GM19455 (cell line): ENCODE results near the gene C18orf63.
"Not testable (repeated sequence)": the region's sequence is repeated elsewhere in the genome, so short reads cannot be mapped to it uniquely, and the experiment has no call there.

Source experiments
- ATAC-seq: cut with Tn5 transposase; IDR thresholded peaks from one replicate; pipeline ENCODE4 v1.9.1; 2021; ENCODE audit not compliant: unreplicated experiment

The C18orf63 gene

GRCh38 chr18:74315464-74316256 lies at the start of gene C18orf63:
Gene C18orf63 (plus strand): TSS chr18:74315839. CDS start chr18:74317866, 2,027 bp downstream.
- ATAC-seq = no peak

GRCh38 chr18:74266161-74266560 lies 49.5 kb upstream of the C18orf63 start:
- ATAC-seq = no peak

GRCh38 chr18:74268175-74268574 lies 47.5 kb upstream of the C18orf63 start:
- no peak for ATAC-seq

GRCh38 chr18:74268933-74269620 lies 46.6 kb upstream of the C18orf63 start:
- ATAC-seq = no peak

GRCh38 chr18:74271635-74272034 lies 44.0 kb upstream of the C18orf63 start:
- no peak for ATAC-seq

- ATAC-seq = no peak
Measured at GRCh38 chr18:74273394-74273793, 42.2 kb upstream of the C18orf63 start.

- no peak for ATAC-seq
Measured at GRCh38 chr18:74274700-74275099, 40.9 kb upstream of the C18orf63 start.

GRCh38 chr18:74275736-74276135 lies 39.9 kb upstream of the C18orf63 start:
- no peak for ATAC-seq

- ATAC-seq = no peak
Measured at GRCh38 chr18:74276609-74277008, 39.0 kb upstream of the C18orf63 start.

GRCh38 chr18:74277296-74277695 lies 38.3 kb upstream of the C18orf63 start:
- ATAC-seq = no peak

- no peak for ATAC-seq
Measured at GRCh38 chr18:74278058-74278457, 37.6 kb upstream of the C18orf63 start.

- ATAC-seq = no peak
Measured at GRCh38 chr18:74278983-74279382, 36.7 kb upstream of the C18orf63 start.

- no peak for ATAC-seq
Measured at GRCh38 chr18:74281011-74281979, 34.3 kb upstream of the C18orf63 start.

- no peak for ATAC-seq
Measured at GRCh38 chr18:74281980-74282754, 33.5 kb upstream of the C18orf63 start.

- ATAC-seq = no peak
Measured at GRCh38 chr18:74282755-74283554, 32.7 kb upstream of the C18orf63 start.

GRCh38 chr18:74283646-74284045 lies 32.0 kb upstream of the C18orf63 start:
- ATAC-seq = no peak

- no peak for ATAC-seq
Measured at GRCh38 chr18:74284191-74284979, 31.3 kb upstream of the C18orf63 start.

- no peak for ATAC-seq
Measured at GRCh38 chr18:74284980-74285355, 30.7 kb upstream of the C18orf63 start.

GRCh38 chr18:74285583-74285982 lies 30.1 kb upstream of the C18orf63 start:
- ATAC-seq = not testable (repeated sequence)
